Islet of Langerhans (tissue), 1 donor: ENCODE measurements around the gene SEPTIN2.
A peak's percentile ranks its signal among the peaks of the same experiment; 100 is the strongest.
"Not testable (repeated sequence)": the region's sequence is repeated elsewhere in the genome, so short reads cannot be mapped to it uniquely, and the experiment has no call there.

Source experiments
- FAIRE-seq: peaks from one replicate; lab custom pipeline; 2011; peaks lifted over from hg19 to GRCh38; lab: Jason Lieb, UNC

SEPTIN2 gene

DNA sequence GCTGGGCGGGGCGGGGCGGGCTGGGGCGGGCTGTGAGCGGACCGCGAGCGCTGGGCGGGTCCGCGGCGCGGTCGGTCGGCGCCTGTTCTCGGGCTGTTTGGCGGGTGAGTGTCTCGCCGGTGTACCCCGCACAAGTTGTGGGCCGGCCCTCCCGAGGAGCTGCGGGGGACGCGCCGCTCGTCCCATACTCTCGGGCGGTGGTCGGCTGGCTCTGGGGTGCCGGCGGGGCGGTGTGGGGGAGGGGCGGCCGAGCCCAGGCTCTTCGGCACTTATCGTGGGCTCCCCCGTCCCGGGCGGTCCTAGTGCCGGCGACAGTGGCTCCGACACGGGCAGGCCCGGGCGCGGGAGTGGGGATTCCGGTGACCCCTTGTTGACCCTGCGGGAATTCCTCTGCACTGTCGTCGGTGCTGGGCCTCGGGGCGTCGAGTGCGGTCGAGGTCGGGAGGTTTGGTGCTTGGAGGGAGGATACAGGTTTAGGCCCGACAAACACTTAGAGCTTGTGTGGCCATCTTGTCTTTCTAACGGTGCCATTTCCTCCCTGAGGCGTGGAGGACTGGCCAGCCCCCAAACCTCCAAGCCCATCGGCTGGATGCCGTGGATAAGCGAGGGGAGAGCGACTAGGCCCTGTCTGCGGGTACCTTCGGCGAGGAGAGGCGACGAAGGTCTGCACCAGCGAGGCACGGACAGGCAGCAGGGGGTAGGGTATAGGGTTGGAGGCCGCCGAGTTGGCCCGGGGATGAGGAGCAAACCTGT lies at the start of gene SEPTIN2:
Gene SEPTIN2 (plus strand): TSS at position 47 of the 753 bp plus-strand sequence. CDS start 8,308 bp downstream, outside the sequence.
- FAIRE-seq, result no peak

DNA sequence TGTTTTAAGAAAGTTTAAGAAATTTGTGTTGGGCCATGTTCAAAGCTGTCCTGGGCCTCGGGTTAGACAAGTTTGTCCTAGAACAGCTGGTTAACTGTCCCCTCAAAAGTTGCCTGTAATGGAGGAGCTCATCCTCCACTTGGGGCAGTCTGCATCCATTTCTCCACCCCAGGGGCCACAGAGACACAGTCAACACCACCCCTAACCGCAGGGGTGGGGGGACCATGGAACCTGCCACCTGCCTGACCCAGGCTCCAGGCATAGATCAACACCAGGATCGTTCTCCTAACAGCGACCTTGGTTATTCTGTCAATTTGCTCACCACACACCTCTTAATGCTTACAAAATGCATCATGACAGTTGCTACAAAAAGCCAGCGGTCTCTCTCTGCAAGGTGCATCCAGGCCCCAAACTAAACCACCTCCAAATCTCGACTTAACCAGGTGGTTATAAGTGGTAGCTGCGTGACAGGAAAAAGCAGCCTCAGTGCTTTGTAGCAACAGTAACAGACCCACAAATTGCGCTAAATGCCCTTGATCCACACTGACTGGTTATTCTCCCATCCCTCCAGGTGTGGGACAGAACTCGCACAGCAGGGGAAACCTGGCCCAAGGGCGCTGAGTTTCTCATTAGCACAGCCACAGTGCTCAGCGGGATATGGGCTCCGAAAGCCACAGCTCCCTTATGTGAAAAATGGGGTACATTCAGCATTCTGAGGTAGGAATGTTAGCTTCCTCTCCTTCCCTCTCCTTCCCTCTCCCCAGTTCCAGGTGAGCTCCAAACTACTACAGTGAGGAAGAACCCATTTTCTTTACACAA lies 48.3 kb upstream of the SEPTIN2 start:
- no peak for FAIRE-seq

DNA sequence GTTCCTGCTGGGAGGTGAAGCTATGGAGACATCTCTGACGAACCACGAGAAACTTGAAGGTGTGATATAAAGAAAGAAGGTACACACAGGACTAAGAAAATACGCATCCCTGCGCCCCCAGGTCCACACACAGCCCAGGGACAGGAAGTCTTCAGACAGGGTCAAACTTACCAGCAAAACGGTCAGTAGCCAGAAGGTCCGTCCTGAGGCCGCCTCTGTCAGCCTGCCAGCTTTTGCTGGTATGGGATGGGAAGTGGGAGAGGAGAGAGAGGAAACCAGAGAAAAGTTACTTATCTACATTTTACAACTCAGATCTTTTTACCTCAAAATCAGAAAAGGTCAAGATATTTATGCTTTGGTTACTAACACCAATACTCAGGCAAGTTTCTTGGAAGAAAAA lies 47.4 kb upstream of the SEPTIN2 start:
- FAIRE-seq, result no peak

DNA sequence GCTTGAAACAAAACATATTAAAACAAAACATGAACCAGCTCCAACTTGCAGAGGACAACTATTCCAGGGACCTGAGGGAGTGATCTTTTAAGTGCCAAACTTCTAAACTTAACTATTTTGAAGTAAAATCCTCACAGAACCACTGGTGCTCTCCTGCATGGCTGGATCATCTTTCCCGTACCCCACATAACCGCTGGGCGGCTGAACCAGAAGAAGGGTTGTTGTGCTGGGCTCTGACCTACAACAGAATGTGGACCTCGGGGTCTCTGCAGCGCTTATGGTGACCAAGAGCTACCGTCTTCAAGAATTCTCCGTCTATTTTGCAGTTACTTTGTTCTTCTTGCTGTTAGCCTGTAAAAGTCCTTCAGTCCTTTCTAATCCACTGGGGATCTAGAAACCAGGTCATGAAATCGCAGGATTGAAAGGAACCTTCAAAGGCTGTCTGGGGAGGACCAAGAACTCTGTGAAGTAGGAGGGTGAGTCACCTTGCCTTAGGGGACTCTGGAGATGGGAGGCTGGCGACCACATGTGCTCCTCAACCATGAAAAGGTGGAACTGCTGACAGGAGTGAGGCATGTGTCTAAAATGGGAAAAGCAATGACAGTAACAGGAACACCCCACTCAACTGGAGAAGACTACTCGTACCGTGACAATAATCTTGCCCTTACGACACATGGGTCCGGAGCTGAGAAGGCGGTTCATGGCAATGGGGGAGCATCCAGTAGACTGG lies 46.8 kb upstream of the SEPTIN2 start:
- no peak for FAIRE-seq

DNA sequence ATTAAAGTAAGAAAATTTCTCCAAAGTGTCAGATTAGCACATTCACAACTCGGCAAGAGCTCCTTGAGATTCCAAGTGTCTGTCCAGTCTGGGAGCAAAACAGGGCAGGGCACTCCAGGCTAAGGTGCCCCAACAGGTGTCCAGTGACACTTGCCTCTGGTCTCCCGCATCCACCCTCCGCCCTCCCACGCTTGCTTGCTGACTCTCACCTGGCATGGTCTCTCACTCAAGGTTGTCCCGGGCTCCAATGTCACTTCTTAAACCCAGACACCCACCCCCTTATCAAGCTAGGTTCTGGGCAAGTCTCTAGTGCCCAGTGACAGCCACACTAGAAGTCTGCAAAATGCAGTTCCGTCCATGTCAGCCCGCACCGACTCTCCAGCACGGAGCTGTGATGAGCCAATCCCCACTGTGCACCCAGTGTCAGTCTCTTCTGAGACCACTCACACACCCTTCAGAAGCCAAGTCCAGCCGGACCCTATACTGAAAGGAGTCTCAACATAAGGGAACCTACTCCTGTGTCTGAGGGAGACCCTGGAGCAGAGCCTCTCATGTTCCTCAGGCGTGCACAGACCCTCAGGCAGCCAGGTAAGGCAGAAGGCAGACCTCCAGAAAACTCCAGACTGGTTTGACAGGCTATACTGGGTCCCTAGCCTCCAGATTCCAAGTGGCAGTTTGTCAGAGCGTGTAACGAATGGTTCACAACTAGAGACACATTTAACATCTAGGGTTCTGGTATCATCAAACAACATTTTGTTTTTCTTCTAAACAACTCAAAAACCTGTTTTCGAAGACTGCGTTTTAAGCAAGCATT lies 45.8 kb upstream of the SEPTIN2 start:
- no peak for FAIRE-seq

DNA sequence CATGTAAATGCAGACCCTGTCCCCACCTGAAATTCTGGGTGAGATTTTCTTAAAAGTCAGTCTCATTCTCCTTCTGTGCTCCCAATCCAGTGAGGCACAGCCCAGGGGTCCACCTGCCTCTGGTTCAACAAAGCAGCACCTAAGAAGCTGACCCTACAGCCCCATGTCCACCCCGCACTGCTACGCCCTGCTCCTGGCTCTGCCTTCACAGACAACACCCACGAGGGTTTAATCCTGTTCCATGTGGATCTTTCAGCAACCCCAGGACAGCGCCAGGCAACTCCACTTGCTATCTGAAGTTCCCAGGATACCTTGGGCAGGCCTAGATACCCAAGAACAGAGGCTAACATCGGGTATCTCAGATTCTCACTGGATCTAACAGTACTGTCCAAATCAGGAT lies 45.2 kb upstream of the SEPTIN2 start:
- FAIRE-seq, result no peak

DNA sequence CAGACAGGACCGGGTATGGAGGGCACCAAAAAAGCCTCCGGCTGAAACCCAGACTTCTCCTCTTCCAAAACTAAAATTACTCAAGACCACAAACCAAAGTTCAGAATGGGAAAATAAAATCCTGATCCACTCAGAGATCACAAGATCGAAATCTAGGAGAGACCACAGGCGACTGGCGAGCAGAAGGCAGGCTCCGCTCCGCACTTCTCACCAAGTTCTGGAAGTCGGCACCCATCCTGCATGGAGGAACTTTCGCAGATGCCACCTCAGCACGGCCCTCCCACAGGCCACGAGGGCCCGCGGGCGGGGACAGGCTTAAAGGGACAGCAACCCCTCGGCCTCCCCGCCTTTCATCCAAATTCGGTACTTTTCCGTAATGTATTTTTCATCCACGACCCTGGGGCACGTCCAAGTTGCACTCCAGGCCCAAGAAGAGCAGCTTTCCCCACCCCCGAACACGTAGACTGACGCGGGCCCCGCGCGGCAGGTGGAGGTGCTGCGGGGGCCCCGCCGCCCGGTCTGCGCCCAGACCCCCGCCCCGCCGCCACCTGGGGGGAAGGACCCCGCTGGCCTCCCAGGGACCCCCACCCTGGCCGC lies 43.9 kb upstream of the SEPTIN2 start:
- FAIRE-seq, result no peak

DNA sequence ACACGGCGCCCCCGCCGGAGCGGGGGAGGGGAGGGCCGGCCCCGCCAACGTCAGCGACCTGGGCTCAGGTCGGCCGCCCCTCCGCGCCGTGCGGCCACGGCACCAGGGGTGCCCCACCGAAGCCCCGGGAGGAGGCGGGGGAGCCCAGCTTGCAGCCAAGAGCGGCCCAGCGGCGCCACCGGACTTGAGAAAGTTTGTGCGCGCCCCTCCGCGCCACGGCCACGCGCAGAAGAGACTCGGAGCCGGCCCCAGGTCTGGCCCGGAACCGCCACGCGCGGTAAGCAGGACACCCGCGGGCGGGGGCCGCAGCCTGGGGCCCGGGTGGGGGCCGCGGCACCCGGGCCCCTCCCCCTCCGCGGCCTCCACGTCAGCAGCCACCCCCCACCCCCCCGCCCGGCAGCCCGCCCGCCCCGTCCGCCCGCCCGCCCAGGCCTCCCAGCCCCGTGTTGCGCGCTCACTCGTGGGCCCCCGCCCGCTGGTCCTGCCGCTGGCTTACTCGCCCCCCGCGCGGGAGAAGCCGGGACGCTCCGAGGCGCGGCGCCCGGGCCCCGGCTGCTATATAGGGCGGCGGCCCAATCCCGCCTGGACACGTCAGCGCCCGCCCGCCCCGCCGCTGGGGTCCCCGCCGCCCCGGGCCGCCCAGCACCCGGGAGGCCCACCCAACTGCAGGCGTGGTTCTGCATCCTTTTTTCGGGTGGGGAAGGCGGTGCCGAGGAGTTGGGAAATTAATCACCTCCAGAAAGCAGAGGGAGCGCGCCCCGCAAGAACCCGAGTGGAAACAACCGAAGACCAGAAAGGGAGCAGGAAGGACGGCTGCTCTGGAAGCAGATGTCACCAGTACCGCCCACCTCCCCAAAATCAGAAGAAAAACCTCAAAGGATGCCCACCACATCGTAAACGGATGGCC lies 43.2 kb upstream of the SEPTIN2 start:
- no peak for FAIRE-seq

DNA sequence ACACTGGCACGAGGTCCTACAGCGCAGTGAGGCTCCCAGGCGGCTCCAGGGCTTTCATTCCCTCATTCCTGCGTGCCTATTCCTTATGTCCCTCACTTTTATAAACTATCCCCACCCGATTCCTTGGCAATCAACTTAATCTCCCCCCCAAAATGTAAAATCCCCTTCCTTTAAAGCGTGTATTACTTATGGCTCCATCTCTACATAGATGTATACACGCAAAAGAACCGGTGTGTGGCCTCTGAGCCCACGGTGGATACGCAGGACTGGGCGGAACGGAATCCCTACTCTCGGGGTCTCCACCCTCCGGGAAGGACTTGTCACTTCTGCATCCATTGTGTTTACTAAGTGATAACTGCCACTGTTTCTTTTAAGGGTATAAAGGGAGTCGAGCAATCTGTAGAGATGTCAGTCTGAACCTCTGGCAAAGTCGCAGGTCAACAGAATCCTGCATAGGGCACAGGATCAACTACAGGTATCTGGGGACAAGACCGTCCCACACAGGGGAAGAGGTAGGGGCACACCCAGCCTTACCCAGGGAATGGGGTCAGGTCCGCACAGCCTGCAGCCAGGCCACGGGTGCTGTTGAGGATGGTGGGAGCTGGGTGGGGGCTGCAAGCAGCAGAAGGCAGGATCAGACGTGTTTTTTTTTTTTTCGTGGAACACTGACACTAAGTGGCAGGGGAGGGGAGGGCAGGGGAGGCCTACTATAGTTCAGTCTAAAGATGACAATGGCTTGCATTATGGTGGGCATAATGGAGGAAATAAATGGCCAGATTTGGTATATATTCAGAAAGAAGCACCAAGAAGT lies 42.3 kb upstream of the SEPTIN2 start:
- no peak for FAIRE-seq

DNA sequence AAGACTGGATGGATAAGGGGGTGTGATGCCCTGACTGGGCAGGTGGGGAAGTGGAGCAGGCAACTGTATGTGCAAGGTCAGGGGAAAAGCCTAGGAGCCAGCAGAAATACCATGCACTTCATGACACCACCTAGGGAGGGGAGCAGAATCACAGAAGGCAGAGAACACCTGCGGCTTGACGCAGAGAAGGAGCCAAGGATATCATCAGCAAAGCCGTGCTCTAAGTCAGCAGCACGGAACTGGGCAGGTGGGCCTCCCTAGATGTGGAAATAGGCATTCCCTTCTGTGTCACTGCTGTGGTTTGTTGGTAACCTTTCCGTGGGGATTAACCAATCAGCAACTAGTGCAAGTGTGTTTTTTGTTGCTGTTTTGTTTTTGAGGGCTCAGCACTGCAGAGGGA lies 41.6 kb upstream of the SEPTIN2 start:
- FAIRE-seq, result no peak

DNA sequence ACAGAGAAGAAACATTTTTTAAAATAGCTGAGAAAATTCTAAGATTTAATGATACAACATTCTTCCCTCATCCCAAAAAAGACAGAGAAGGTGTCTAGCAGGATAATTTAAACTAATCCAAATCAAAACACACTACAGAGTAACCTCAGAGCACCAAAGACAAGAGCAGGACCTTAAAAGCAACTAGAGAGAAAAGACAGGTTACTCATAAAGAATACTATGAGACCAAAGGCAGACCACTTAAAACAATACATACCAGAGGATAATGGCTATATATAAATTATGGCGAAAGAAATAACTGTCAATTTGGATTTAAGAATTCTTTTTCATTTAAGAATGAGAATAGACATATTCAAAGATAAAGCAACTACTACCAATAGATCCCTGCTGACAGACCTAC lies 40.2 kb upstream of the SEPTIN2 start:
- FAIRE-seq, result no peak

DNA sequence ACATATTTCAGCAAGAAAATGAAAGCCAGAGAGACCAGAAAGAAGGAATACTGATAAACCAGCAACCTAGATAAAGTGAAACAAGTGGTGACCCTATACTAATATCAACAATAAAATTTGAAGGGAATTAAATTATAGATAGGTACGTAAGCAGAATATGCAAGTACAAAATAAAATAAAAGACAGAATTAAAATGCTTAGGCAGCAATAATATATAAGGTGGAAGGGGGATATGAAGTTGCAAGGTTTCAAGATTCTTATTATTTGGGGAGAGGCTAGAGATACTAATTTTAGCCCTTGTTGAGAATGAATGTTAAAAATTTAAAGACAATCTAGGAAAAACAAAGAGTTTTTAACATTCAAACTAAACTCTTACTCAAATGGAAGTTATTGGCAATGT lies 39.8 kb upstream of the SEPTIN2 start:
- no peak for FAIRE-seq

DNA sequence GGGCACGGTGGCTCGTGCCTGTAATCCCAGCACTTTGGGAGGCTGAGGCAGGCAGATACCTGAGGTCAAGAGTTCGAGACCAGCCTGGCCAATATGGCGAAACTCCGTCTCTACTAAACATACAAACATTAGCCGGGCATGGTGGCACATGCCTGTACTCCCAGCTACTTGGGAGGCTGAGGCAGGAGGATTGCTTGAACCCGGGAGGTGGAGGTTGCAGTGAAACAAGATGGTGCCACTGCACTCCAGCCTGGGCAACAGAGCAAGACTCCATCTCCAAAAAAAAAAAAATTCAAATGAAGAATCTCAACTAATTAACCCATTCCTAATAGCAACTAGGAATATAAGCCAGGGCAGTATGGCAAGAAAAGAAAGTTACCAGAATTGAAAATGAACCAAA lies 37.4 kb upstream of the SEPTIN2 start:
- FAIRE-seq, result not testable (repeated sequence)

DNA sequence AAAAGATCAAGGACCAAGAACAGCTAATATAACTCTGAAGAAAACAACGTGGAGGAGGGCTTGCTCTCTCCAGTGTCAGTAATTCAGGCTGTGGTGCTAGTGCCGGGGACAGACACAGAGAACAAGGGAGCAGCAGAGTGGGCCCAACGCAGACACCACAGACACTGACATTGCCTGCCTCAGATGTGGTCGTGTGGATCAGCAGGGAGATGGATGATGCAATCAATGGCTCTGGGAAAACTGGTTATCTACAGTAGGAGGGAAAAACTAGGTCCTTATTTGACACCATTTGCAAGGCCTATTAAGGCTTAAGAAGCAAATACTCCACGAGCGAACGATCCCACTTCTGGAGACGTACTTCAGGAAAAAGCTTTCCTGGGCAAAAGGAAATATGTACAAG lies 36.3 kb upstream of the SEPTIN2 start:
- FAIRE-seq, result no peak

DNA sequence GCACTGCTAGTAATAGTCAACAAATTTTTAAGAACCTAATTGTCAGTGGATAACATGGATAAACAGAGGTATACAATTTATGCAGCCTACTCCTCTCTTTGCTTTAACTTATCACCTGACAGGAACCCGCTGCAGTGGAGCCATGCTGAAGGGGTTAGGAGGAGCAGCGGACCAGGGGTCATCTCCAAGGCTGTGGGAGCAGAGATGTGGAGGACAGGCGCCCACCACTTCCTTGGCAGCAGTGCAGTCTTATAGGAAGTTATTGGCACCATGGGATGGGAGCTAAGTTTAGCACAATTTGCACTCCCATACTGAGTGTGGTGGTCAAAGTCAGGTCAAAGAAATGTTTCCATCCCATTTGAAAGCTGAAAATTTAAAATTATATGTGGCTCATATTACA lies 35.9 kb upstream of the SEPTIN2 start:
- no peak for FAIRE-seq

DNA sequence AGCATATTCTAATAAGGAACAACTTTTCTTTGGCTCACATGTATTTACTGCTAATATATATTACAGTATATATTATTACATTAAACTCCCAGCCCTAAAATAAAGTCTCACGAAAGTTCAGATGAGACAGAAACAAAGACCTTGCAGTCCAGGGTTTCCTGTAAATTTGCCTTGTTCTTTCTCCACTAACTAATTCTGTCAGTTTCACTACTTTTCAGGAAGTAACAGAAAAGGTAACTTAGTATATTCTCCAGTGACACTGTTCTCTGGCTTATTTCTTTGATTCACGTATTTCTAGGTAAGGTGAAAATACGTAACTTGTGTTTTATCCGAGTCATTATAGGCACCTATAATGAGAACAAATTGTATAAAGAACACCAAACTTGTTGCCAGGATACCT lies 35.4 kb upstream of the SEPTIN2 start:
- FAIRE-seq, result peak; percentile 27

DNA sequence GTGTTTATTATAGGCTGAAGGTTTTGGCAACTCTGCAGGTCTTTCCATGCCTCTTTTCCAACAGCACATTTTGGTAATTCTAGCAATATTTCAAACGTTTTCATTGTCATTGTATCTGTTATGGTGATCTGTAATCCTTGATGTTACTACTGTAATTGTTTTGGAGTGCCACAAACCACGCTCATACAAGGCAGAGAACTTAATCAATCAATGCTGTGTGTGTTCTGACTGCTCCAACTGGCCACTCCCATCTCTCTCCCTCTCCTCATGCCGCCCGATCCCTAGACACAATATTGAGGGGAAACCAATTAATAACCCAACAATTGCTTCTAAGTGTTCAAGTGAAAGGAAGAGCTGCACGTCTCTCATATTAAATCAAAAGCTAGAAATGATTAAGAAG lies 33.2 kb upstream of the SEPTIN2 start:
- FAIRE-seq, result no peak

DNA sequence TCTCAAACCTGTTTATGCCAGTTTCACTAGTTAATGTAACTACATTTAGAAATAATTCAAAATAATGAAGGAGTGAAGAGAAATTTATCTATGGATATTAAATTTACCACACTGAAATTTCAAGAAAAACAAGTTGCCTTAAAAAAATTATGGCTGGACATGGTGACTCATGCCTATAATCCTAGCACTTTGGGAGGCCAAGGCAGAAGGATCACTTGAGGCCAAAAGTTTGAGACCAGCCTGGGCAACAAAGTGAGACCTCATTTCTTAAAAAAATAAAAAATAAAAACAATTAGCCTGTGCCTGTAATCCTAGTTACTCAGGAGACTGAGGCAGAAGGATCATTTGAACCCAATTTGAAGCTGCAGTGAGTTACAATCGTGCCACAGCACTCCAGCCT lies 30.1 kb upstream of the SEPTIN2 start:
- no peak for FAIRE-seq

DNA sequence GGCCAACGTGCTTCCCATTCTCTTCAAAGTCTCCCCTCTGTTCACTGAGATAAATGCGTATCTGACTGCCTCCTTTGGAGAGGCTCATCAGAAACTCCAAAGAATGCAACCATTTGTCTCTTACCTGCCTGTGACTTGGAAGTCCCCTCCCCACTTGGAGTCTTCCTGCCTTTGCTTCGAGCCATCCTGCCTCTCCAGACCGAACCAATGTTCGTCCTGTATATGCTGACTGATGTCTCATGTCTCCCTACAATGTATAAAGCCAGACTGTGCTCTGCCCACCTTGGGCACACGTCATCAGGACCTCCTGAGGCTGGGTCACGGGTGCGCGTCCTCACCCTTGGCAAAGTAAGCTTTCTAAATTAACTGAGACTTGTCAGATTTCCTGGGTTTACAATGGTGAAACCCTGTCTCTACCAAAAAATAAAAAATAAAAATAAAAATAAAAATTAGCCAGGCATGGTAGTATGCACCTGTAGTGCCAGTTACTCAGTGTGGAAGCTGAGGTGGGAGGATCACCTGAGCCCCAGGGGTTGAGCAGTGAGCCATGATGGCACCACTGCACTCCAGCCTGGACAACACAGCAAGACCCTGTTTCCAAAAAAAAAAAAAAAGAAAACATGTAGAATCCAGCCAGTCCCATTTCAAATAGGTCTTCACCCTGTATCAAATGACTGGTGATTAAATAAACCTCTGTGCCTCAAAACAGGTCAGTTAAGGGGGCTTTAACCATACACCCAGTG lies 29.2 kb upstream of the SEPTIN2 start:
- no peak for FAIRE-seq
